ENCODE results near the gene LAMA3.

DNA sequence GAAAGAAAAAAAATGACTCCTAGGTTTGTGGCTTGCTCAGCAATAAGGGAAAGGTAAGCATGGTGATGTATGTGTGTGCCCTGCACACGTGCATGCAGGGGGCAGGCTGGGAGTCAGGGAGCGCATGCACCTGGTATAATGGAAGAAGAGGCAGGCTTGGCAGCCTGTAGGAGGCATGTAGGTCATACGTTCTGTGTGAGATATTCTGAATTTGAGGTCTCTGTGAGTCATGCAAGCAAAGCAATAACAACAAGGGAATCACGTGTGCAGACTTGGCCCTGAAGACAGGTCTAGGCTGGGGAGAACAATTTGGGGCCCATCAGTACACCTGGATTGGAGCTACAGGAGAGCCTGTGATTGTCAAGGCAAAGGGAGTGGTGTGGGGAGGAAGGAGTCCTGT, 230.8 kb downstream of the LAMA3 start:
- TF ChIP-seq, protein P1, sequence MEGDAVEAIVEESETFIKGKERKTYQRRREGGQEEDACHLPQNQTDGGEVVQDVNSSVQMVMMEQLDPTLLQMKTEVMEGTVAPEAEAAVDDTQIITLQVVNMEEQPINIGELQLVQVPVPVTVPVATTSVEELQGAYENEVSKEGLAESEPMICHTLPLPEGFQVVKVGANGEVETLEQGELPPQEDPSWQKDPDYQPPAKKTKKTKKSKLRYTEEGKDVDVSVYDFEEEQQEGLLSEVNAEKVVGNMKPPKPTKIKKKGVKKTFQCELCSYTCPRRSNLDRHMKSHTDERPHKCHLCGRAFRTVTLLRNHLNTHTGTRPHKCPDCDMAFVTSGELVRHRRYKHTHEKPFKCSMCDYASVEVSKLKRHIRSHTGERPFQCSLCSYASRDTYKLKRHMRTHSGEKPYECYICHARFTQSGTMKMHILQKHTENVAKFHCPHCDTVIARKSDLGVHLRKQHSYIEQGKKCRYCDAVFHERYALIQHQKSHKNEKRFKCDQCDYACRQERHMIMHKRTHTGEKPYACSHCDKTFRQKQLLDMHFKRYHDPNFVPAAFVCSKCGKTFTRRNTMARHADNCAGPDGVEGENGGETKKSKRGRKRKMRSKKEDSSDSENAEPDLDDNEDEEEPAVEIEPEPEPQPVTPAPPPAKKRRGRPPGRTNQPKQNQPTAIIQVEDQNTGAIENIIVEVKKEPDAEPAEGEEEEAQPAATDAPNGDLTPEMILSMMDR (IDR thresholded peaks at IDR 0.05), result no peak
- TF ChIP-seq, protein P2, sequence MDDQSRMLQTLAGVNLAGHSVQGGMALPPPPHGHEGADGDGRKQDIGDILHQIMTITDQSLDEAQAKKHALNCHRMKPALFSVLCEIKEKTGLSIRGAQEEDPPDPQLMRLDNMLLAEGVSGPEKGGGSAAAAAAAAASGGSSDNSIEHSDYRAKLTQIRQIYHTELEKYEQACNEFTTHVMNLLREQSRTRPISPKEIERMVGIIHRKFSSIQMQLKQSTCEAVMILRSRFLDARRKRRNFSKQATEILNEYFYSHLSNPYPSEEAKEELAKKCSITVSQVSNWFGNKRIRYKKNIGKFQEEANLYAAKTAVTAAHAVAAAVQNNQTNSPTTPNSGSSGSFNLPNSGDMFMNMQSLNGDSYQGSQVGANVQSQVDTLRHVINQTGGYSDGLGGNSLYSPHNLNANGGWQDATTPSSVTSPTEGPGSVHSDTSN (IDR thresholded peaks at IDR 0.05), result no peak
- TF ChIP-seq EZH2phosphoT487 (IDR thresholded peaks at IDR 0.05; ENCODE audit: borderline replicate concordance, low read depth) (no peak), GABPA (IDR thresholded peaks at IDR 0.05; ENCODE audit: low read depth) (no peak), POLR2AphosphoS5 (IDR thresholded peaks at IDR 0.05; ENCODE audit: low read depth, low read length) (no peak), EP300 (IDR thresholded peaks at IDR 0.05; ENCODE audit: borderline replicate concordance in 1 of 2, low read depth in 1 of 2, low read length in 1 of 2) (no peak), TAF1 (IDR thresholded peaks at IDR 0.05; ENCODE audit: borderline replicate concordance, low read depth, low read length) (no peak), FOXJ3 (CRISPR knock-in tag; IDR thresholded peaks at IDR 0.05) (no peak)

All from SK-N-SH (cell line).